ENCODE results near the gene ZNF768. TPM values are rescaled to one million over a fixed set of nuclear protein-coding genes. Genes with fewer than 3 reads are reported as not detected.
"Not testable (repeated sequence)": the region's sequence is repeated elsewhere in the genome, so short reads cannot be mapped to it uniquely, and the experiment has no call there.

The ZNF768 gene
- polyA plus RNA-seq, 1 donor, result 27.9 TPM

DNA sequence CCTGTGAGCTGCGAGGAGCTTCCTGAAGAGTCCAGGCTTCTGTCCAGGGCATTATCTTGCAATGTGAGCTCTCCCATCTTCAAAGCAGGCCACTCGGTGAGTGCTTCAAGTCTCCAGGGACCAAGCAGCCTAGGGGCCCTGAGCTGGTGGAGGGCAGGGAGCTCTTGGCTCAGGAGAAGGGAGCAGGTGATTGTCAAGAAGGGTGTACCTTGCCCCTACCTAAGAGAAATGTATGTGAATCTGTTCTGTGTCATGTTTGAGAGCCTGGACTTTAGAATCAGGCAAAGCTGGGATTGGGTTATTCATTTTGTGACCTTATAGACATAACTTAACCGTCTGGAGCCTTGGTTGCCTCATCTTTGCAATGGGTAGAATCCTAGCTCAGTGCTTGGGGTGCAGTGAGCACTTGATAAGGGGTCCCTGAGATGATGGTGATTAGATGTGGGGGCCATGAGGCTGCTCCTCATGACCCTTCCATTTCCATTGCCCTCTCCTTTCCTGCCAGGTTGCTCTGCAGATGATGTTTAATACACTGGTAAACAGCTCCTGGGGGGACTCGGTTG, 15.9 kb downstream of the ZNF768 start:
- no peak for DNase-seq (ENCODE audit: low read depth)

DNA sequence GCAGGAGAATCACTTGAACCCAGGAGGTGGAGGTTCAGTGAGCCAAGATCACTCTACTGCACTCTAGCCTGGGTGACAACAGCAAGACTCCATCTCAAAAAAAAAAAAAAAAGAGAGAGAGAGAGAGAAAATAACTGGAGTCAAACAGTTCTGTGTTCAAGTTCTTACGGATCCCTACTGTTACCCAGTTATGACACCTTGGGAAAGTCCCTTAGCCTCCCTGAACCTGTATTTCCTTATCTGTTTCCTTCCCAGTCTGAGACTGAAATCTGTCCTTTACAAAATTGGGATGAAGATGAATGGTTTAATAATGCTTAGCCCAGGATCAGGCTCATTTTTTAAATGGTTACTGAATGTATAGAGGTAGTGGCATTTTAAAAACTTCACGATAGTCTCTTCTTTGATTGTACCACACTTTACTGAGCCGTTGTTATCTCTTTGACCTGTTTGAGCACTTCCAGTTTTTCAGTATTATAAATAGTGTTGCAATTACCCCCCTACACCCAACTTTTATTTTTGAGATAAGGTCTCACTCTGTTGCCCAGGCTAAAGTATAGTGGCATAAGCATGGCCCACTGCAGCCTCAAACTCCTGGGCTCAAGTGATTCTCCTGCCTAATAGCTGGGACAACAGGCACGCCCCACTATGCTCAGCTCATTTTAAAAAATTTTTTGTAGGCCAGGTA, 17.1 kb downstream of the ZNF768 start:
- DNase-seq (ENCODE audit: low read depth), result no peak

DNA sequence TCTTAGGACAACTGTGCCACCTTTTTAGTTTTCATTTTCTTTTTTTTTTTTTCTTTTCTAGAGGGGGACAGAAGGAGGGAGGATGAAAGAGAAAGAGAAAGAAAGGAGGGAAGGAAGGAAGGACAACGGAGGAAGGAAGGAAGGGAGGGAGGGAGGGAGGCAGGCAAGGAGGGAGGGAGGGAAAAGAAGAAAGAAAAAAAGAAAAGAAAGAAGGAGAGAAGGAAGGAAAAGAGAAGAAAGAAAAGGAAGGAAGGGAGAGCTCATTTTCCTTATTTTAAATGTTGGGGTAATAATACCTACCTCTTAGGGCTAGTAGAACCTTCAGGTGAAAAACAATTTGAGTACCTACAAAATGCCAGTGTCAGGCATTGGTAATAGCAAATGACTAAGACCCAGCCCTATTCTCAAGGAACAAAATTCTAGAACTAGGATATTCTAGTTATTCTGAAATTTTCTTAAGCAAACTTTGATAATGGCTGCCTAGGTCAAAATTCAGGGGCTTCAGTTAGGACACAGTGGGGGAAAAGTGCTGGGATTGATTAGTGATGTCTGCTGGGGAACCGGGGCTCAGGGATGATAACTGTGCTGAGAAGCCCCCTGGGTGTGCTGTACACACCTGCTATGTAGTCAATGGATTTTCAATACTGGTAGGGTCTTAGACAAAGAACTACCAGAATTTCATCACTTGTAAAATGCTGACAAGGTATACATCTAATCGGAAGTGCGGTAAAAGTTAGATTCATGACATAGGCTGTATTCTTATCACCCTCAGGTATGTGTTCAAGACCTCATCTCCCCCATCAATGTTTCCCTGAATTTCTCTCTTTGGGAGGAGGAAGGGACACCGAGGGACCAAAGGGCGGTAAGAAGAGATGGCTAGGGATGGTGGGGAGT, 22.7 kb downstream of the ZNF768 start:
- no peak for DNase-seq (ENCODE audit: low read depth)

DNA sequence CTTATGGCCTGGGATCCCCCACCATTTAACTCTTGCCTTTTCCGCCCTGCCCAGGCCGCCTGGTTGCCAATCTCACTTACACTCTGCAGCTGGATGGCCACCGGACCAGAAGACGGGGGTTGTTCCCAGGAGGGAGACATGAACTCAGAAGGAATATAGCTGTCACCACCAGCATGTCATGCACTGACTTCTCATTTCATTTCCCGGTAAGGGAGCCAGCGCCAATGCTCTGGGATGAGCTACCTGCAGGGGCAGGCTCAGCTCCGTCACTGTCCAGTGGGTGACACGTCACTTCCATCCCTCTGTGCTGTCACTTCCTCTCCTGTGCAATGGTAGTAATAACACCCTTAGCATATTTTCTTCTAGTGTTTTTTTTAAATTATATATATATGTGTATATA, 27.1 kb downstream of the ZNF768 start:
- no peak for DNase-seq (ENCODE audit: low read depth)

DNA sequence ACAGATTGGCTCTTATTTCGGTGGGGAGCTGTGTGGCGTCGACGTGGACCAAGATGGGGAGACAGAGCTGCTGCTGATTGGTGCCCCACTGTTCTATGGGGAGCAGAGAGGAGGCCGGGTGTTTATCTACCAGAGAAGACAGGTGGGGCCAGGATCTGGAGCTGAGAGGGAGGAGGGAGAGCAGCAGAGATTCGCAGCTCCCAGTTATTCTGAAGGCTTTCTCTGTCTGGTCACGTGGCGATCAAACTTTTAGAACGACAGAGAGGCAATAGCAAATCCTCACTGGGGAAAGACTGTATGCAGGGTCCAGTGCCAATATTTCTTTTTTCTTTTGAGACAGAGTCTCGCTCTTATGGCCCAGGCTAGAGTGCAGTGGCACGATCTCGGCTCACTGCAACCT, 31.7 kb downstream of the ZNF768 start:
- no peak for DNase-seq (ENCODE audit: low read depth)

DNA sequence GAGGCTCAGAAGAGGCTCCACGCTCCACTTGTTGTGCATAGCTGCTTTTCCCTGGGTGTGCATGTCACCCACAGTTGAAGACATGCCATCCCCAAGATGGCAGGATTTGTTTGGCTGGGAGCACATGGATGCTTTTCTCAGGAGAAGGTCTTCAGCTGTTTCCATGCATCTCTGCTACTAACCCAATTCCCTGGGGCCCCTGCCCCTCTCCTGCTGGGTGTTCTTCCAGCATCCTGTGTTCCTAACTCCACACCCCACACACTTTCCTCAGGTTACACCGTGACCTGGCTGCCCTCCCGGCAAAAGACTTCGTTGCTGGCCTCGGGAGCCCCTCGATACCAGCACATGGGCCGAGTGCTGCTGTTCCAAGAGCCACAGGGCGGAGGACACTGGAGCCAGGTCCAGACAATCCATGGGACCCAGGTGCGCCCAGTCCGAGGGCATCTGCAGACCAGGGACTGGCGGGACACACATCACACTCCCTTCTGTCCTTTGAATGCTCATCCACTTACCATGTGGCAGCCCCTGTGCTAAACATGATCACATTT, 32.4 kb downstream of the ZNF768 start:
- DNase-seq (ENCODE audit: low read depth), result no peak

DNA sequence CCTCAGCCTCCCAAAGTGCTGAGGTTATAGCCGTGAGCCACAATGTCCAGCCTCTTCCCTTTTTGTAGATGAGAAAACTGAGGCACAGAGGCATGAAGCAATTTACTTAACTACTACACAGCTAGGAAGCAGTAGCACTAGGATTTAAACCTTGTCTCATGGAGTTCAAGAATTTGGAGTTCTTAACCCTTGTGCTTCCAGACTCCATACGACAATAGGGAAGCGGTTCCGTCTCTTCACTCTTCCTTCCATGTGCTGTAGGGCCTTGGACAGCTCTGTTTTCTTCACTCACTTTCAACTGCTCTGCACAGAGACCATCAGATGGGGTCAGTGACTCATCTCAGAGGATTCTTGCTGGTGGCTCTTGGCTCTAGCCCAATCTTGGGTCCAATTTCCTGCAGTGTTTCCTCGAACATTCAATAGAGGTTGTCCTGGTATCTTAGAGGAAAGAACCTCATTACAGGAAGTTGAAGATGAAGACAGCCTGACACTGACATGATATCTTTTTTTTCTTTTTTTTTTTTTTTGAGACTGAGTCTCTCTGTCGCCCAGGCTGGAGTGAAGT, 34.5 kb downstream of the ZNF768 start:
- no peak for DNase-seq (ENCODE audit: low read depth)

DNA sequence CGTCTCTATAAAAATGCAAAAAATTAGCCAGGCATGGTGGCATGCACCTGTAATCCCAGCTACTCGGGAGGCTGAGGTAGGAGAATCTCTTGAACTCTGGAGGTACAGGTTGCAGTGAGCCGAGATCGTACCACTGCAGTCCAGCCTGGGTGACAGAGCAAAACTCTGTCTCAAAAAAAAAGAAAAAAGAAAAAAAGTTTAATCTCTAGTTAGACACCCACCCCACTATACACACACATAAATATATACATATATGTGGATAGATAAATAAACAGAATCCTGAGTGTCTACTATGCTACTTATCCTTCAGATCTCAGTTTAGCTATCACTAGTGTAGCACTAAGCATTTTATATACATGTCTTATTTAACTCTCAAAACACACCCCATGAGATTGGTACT, 35.1 kb downstream of the ZNF768 start:
- DNase-seq (ENCODE audit: low read depth), result no peak

DNA sequence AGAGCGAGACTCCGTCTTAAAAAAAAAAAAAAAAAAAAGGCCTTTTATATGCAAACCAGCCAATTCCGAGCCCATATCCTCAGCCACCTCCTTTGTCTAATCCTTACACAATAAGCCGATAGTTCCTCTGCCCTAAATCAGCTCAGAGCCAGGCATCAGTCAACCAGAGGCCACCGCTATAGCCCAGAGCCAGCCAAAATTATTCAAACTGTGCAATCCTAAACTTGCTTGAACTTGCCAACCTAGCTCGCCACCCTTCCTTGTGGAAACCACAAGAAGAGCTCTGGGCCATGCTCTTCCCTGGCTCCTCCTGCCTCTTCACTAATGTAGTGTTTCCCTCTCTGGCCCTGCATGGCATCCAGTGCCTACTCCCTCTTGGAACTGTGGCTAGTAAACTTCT, 36.2 kb downstream of the ZNF768 start:
- DNase-seq (ENCODE audit: low read depth), result no peak

DNA sequence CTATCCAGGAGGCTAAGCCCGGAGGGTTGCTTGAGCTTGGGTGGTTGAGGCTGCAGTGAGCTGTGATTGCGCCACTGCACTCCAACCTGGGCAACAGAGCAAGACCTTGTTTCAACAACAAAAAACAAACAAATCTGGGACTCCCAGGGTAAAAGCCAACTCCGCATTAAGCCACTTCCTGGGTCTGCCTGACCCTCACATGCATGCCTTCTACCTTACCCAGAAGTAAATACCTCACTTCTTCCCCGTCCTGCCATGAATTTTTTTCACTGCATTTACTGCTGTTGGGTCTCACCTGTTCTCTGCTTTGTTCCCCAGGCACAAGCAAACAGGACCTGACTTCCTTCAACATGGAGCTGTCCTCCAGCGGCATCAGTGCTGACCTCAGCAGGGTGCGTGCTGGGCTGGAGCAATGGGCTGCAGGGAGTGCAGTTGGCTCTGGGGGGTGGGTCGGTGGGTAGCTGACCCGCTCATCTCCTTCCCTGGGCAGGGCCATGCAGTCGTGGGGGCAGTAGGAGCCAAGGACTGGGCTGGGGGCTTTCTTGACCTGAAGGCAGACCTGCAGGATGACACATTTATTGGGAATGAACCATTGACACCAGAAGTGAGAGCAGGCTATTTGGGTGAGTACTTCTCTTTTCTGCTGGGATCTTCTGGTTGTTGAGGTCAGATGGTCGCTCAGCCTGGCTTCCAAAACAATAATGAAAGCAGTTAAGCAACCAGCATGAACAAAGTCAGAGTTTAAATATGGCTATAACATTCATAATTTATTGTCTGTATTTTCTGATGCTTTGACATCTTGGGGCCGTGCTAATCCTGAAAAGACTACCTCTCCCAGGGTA, 37.4 kb downstream of the ZNF768 start:
- no peak for DNase-seq (ENCODE audit: low read depth)

DNA sequence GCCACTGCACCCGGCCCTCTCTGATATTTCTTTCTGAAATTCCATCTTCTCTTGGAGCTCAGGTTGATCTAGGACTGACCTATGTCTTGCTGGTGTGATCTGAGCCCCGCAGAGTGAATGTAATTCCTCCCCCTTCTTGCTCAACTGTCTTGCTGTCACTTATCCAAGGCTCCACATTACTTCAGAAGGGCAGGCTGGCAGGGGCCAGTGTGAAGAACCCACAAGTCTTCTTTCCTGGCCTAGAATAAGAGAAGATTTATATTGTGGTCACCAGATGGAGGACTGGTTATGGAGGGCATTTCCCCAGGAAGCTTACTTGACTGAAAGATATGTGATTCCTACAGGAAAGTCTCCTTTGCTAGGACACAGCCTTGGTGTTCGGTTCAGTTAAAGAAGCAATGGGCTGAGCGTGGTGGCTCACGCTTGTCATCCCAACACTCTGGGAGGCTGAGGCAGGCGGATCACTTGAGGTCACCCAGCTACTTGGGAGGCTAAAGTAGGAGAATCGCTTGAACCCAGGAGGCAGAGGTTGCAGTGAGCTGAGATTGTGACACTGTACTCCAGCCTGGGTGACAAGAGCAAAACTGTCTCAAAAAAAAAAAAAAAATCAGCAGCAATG, 40.4 kb downstream of the ZNF768 start:
- DNase-seq (ENCODE audit: low read depth), result no peak

DNA sequence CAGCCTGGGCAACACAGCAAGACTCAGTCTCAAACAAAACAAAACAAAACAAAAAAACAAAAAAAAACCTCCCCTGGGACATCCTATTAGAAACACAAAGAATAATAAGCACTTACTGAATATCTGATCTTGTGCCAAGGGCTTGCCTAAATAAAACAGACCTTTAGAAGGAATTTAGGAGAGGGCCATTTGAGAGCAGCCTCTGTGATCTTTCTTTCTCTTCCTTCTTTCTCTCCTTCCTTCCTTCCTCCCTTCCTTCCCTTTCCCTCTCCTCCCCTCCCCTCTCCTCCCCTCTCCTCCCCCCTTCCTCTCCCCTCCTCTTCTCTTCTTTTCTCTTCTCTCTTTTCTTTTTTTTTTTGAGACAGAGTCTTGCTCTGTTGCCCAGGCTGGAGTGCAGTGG, 41.5 kb downstream of the ZNF768 start:
- no peak for DNase-seq (ENCODE audit: low read depth)

DNA sequence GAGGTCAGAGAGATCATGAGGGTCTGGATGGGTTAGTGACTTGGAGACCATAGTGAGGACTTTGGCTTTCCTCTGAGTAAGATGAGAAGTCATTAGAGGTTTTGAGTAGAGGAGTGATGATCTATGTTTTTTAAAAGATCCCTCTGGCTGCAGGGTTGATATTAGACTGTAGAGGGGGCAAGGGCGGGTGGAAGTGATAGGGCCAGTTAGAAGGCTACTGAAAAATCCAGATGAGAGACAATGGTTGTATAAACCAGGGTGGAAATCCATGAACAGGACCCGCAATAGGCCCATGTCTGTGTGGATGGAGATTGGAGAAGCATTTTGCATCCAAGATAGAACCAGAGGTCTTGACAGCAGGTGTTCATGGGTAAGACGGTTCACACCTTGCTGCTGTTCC, 44.0 kb downstream of the ZNF768 start:
- DNase-seq (ENCODE audit: low read depth), result no peak

DNA sequence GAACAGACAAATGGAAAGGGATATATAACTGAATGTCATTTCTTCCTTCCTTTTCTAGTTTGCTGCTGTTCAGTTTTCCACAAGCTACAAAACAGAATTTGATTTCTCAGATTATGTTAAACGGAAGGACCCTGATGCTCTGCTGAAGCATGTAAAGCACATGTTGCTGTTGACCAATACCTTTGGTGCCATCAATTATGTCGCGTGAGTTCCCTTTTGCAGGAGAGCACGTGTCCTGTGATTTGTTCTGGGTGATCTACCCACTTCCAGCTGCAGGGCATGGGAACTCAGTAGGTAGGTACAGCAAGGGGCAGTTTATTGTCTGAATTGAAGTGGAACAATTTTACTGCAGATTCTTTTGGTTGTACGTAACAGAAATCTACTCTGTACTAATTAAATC, 45.0 kb downstream of the ZNF768 start:
- no peak for DNase-seq (ENCODE audit: low read depth)

DNA sequence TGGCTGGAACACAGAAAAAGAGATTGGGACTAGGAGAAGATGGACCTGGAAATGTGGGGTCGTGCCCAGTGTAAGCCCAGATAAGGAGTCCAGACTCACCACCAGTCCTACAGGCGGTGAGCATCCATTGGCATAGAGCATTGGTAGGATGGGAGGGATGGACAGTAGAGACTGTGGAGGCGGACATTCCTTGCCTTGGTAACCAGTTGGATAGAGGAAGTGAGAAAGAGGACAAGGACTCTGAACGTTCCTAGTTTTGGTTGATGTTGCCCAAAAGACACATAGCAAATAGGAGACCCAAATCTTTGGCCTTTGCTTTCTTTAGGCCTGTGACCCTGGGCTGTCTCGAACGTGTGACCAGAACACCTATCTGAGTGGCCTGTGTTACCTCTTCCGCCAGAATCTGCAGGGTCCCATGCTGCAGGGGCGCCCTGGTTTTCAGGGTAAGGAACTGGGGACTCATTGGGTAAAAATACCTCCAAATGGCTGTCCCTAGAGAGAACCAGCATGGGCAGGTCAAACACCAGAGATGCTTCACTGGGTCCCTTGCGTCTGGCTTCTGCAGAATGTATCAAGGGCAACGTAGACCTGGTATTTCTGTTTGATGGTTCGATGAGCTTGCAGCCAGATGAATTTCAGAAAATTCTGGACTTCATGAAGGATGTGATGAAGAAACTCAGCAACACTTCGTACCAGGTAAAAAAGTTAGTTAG, 47.4 kb downstream of the ZNF768 start:
- DNase-seq (ENCODE audit: low read depth), result no peak

DNA sequence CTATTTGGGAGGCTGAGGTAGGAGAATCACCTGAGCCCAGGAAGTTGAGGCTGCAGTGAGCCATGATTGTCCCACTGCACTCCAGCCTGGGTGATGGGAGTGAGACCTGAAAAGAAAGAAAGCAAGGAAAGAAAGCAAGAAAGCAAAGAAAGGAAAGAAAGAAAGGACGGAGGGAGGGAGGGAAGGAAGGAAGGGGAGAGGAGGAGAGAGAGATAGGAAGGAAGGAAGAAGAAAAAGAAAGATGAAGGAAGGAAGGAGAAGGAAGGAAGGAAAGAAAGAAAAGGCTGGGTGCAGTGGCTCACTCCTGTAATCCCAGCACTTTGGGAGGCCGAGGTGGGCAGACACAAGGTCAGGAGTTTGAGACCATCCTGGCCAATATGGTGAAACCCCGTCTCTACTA, 48.6 kb downstream of the ZNF768 start:
- DNase-seq (ENCODE audit: low read depth), result not testable (repeated sequence)

DNA sequence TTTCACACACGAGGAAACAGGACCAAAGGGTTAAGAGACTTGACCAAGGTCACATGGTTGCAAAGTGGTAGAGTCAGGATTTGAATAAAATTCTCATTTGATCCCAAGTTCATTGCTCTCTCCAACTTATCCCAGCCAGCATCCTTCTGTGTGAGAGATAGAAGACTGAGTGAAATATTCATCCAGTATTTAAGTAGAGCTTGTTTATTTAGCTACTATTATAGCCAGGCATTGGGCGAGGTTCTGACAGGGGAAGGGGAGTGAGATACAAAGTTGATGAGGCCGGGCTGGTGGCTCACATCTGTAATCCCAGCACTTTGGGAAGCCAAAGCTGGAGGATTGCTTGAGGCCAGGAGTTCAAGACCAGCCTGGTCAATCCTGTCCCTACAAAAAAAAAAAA, 49.4 kb downstream of the ZNF768 start:
- DNase-seq (ENCODE audit: low read depth), result no peak

DNA sequence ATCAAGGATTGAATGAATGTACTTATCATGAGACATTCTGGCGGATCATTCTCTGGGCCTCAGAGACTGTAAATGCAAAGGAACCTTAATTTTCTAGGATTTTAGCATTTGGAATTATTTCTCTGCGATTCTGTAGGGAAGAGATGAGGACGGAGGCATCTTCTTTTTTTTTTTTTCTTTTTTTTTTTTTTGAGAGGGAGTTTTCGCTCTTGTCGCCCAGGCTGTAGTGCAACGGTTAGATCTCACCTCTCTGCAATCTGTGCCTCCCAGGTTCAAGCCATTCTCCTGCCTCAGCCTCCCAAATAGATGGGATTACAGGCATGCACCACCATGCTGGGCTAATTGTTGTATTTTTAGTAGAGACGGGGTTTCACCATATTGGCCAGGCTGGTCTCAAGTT, 51.7 kb downstream of the ZNF768 start:
- DNase-seq (ENCODE audit: low read depth), result no peak

DNA sequence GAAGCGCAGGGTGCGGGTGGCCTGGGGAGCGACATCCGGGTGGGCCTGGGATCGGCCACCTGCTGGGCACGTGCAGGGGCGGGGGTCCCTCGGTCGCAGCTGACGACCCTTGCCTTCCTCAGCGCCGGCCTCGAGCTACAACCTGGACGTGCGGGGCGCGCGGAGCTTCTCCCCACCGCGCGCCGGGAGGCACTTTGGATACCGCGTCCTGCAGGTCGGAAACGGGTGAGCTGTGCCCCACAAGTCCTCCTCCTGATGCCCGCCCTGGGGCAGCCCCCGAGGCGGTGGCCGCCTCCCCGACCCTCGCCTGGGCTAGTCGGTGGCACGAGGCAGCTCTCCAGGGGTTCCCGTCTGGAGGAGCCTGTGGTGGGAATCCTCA, 52.3 kb downstream of the ZNF768 start:
- no peak for DNase-seq (ENCODE audit: low read depth)

Measured in forelimb muscle (tissue), 1 donor.